Activated CD4-positive, alpha-beta T cell treated with anti-CD3 and anti-CD28 coated beads, Interleukin-2, amount 10 ng/mL, durations not matched to agents 24 days and 14 days (primary cell): ENCODE data around the gene PDX1. TPM values are rescaled to one million over a fixed set of nuclear protein-coding genes. Genes with fewer than 3 reads are reported as not detected.
A peak's percentile ranks its signal among the peaks of the same experiment; 100 is the strongest.

Experiments used
- DNase-seq: peaks from one replicate; pipeline ENCODE4 v3.0.0; 2022
- H3K27ac Mint-ChIP-seq: one replicate; pipeline ENCODE4 v1.8.0; 2022; ENCODE audit warnings: mild to moderate bottlenecking, mixed read lengths
- H3K27me3 Mint-ChIP-seq: one replicate; pipeline ENCODE4 v1.8.0; 2022; ENCODE audit warnings: mixed read lengths
- H3K36me3 Mint-ChIP-seq: one replicate; pipeline ENCODE4 v1.8.0; 2022; ENCODE audit warnings: low read depth, mild to moderate bottlenecking, mixed read lengths
- H3K4me1 Mint-ChIP-seq: one replicate; pipeline ENCODE4 v1.8.0; 2021; ENCODE audit warnings: mixed read lengths
- H3K4me3 Mint-ChIP-seq: one replicate; pipeline ENCODE4 v1.8.0; 2022; ENCODE audit warnings: mild to moderate bottlenecking, moderate library complexity, mixed read lengths
- H3K9me3 Mint-ChIP-seq: one replicate; pipeline ENCODE4 v1.8.0; 2021; ENCODE audit warnings: mixed read lengths
- intact Hi-C: fragments of 100-400 bp; cut with micrococcal nuclease; formaldehyde crosslinking; loops from one replicate; pipeline ENCODE4 v1.15.1; 2023
- total RNA-seq: library from RNA; stranded (reverse); gene quantifications from 2 replicates; pipeline ENCODE4 v1.2.3, GENCODE V29; 2022

The PDX1 gene
- total RNA-seq, 1 donor from 2014 or later: not detected

DNA sequence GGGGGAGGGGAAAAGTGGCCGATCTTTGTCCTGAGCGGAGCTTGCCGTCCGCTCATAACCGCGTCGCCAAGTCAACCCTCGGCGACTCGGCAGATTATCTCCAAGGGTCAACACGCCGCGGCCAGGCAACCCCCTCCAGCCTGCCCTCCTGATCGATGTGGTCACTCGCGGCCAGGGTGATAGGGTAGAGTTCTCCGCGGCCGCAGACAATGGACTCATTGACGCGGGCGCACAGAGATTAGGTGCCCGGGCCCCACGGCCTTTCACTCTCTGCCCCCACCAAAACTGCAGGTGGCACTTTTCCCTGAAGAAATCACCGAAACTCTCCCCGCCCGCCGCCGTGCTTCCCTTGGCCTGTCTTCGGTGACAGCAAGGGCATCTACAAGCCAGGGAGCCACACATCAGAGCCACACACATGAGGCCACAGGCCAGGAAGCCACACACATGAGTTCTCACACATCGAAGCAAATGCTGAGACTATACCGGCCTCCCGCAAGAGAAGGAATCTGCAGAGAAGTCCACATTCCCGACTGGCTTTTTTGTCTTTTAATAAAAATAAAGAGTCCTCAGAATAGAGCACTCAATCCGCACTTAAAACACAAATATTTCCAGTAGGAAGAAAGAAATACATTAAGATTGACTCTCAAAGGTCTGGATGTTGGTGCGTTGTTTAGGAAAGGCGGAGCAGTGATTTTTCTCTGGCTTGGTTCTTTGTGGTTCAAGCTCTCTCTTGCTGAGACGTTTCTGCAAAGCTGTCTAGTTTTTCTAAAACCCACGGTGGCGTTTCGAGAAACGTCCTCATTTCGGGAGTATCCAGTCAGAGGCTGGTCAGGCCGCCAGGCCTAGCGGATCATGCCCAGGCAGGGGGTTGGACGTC is 1.5 kb upstream of the PDX1 start:
- DNase-seq: no peak
- peaks cover 3% of the 10 kb centered on the region for H3K9me3 Mint-ChIP-seq
- peaks cover 12% of the 10 kb centered on the region for H3K4me1 Mint-ChIP-seq
- peak overlapping the region; percentile 79 for H3K27ac Mint-ChIP-seq
- H3K36me3 Mint-ChIP-seq: peaks cover 3% of the 10 kb centered on the region
- no peak overlapping the region for H3K4me3 Mint-ChIP-seq
- intact Hi-C loops: no loop called here
- H3K27me3 Mint-ChIP-seq: peaks cover 72% of the 10 kb centered on the region

DNA sequence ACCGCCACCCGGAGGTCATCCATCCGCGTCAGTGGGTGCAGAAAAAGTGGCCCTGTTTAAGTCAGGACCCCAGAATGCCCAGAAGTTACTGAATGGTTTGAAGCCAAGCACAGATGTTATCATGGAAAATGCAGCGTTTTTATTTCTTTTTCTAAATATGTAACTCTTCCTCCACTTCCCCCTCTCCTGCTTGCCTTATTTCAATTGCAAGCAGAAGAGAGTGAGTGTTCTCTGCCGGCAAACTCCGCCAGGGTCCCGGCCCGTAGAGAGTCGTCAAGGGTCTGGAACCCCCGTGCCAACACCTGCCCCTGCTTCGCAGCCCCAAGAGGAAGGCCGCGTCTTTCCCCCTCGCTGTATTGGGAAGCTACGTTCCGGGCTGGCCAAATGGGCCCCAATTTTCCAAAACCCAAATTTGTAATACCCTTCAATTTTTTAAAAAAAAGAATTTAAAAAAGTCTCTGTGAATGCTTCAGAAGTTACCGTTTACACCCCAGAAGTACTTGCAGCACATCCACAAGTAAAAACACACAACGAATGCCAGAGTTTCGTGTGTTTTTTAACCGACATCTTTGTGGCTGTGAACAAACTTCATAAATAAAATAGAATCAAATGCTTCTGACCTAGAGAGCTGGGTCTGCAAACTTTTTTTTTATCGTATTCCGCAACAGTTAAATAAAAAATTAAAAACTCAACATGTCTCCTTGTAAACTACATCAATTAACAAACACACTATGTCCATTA is 712 bp upstream of the PDX1 start:
- H3K27ac Mint-ChIP-seq: no peak overlapping the region
- peaks cover 12% of the 10 kb centered on the region for H3K4me1 Mint-ChIP-seq
- H3K27me3 Mint-ChIP-seq: peaks cover 74% of the 10 kb centered on the region
- DNase-seq: no peak
- H3K9me3 Mint-ChIP-seq: peaks cover 9% of the 10 kb centered on the region
- intact Hi-C loops: no loop called here
- H3K4me3 Mint-ChIP-seq: no peak overlapping the region
- peaks cover 3% of the 10 kb centered on the region for H3K36me3 Mint-ChIP-seq

DNA sequence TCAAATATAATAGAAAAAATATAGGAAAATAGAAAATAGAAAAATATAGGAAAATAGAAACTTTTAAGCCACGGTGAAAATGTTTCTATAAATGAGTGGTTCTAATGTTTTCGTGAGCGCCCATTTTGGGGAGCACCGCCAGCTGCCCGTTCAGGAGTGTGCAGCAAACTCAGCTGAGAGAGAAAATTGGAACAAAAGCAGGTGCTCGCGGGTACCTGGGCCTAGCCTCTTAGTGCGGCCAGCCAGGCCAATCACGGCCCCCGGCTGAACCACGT is 204 bp upstream of the PDX1 start:
- intact Hi-C loops: no loop called here
- peaks cover 3% of the 10 kb centered on the region for H3K36me3 Mint-ChIP-seq

DNA sequence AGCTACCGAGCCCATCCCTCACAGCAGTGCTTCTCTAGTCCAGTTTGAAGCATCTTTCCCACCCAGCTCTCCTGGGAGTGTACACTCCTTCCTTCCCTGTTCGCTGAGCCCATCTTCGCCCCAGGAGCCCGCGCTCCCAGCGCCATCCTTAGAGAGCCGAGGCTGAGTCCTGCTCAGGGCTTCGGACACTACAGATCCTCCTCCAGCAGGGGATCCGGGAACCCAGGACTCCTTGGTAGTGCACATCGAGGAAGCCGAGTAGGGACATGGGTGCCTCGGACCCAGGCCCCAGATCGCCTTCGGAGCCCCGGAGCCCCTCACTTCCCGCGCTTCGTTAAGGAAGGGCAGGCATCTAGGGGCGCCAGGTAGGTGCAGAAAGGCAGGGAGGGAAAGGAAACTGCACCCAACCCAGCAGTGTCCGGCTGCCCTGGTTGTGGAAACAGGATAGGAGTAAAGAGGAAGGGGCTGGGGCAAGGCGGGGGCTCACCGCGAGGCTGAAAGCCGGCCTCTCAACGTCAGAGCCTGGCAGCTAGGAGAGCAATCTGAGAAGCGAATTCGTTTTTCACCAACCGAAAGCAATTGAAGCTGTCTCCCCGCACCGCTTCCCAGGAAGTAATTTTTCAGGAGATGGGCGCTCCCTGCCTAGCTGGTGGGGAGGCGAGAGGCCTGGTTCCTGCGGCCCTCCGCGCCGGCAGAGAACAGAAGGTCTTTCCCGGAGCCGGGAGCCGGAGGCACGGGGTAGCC is 1.0 kb downstream of the PDX1 start:
- peak overlapping the region; percentile 67 for H3K4me3 Mint-ChIP-seq
- DNase-seq: peak; percentile 69
- peak overlapping the region; percentile 72 for H3K27ac Mint-ChIP-seq
- H3K36me3 Mint-ChIP-seq: peaks cover 3% of the 10 kb centered on the region
- H3K27me3 Mint-ChIP-seq: peaks cover 77% of the 10 kb centered on the region
- H3K4me1 Mint-ChIP-seq: peaks cover 12% of the 10 kb centered on the region
- intact Hi-C loops: loop anchor here (10.0 kb wide), 1 partner anchor 96 kb away; no protein-coding TSS in a partner anchor
- peaks cover 9% of the 10 kb centered on the region for H3K9me3 Mint-ChIP-seq

More for the DNA sequence above, 204 bp upstream of the PDX1 start:
- no peak for DNase-seq
- no peak overlapping the region for H3K4me3 Mint-ChIP-seq
- peaks cover 75% of the 10 kb centered on the region for H3K27me3 Mint-ChIP-seq
- H3K9me3 Mint-ChIP-seq: peaks cover 9% of the 10 kb centered on the region
- H3K4me1 Mint-ChIP-seq: peaks cover 12% of the 10 kb centered on the region
- no peak overlapping the region for H3K27ac Mint-ChIP-seq

DNA sequence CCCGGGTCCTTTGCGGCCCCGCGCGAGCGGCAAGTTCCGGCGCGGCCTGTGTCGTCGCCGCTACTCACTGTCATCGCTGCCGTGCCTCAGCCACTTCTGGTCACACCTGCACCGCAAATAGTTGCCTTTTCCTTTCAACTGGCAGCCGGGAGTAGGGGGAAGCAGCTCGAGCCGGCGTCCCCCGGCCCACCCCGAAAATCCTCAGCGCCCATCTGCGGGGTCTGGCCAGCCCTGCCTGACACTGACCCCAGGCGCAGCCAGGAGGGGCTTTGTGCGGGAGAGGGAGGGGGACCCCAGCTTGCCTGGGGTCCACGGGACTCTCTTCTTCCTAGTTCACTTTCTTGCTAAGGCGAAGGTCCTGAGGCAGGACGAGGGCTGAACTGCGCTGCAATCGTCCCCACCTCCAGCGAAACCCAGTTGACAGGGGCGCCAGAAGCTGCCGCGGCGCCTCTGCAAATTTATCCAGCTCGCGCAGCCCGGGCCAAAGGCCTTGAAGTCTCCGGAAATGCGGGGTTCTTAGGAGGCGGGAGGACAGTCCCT is 1.7 kb downstream of the PDX1 start:
- peaks cover 12% of the 10 kb centered on the region for H3K4me1 Mint-ChIP-seq
- H3K9me3 Mint-ChIP-seq: peaks cover 9% of the 10 kb centered on the region
- intact Hi-C loops: loop anchor here (10.0 kb wide), 1 partner anchor 97 kb away; no protein-coding TSS in a partner anchor
- peaks cover 82% of the 10 kb centered on the region for H3K27me3 Mint-ChIP-seq
- no peak overlapping the region for H3K27ac Mint-ChIP-seq
- H3K36me3 Mint-ChIP-seq: peaks cover 3% of the 10 kb centered on the region
- DNase-seq: no peak
- H3K4me3 Mint-ChIP-seq: peak overlapping the region; percentile 67

DNA sequence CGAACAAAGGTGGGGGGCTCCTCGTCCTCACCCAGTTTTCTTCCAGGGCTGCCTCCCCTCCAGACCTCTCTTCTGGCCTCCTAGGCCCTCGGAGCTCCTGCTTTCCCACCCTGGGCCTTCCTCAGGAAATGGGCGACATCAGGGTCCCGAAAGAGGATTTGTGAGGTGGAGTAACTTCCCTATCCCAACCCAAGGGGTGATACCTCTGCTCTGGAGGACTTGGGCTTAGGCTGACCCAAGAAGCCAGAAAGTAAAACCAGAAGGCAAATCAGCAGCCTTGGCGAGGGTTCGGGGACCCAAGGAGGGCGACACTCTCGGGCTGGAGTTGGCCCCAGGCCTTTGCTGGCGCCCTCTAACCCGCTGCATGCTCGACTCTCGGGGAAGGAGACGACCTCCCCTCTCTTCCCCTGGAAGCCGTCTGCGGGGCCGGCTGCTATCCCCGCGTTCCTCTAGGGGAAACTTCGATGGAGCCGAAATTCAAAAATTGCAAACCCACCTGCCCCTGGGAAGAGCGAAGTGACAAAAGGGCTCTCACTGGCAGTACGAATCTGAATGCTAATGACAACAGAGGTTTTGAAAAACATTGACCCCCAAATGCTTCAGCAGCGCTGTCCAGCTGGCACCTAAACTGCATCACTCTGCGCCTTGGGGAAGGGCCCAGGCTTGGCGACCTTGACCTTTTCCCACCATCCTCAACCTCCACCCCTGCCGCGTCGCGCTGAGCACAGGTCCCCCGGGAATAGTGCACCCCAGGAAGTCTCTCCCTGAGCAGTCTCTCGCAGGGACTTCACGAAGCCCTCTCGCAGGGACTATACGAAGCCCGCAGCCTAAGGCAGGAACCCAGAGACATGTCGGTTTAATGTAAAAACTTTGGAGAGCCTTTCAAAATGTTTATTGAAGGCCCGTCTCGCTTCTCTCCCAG is 2.4 kb downstream of the PDX1 start:
- H3K36me3 Mint-ChIP-seq: peaks cover 3% of the 10 kb centered on the region
- H3K27me3 Mint-ChIP-seq: peaks cover 82% of the 10 kb centered on the region
- H3K4me1 Mint-ChIP-seq: peaks cover 15% of the 10 kb centered on the region

DNA sequence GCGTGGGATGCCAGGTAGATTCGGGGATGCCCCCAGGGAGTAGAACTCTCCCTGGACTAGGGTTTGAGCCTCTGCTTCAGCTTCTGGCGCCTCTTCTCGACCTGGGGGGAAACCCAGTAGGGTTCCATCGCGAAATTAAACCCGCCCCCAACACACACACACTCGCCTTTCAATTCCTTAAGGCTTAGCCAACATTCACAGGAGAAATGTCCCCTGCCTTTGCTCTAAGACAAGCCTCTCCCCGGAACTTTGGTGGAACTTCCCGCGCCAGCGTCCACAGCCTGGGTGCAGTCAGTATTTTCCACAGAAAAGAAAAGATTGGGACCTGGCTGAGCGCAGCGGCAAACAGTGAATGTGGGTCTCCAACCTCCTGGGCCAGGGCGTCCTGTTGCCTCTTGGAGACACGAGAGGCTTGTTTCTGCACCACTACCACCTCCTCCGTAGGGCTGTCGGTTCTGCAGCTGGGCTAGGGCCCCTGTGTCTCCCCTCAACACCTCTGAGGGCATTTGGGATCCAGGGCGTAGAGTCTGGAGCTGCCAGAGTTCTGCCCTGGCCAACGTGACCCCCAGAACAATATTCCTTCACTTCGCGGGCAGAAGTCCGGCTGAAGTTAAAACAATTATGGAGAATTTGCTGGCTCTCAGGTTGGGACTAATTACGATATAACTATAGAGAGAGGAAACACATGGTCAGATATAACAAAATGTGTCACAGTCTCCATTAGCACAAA is 3.2 kb downstream of the PDX1 start:
- no peak overlapping the region for H3K4me3 Mint-ChIP-seq
- H3K4me1 Mint-ChIP-seq: peaks cover 14% of the 10 kb centered on the region
- H3K27me3 Mint-ChIP-seq: peaks cover 84% of the 10 kb centered on the region
- H3K36me3 Mint-ChIP-seq: peaks cover 2% of the 10 kb centered on the region
- no peak for DNase-seq
- intact Hi-C loops: loop anchor here (1.0 to 10.0 kb wide), 3 partner anchors 44 to 132 kb away; no protein-coding TSS in a partner anchor
- peaks cover 9% of the 10 kb centered on the region for H3K9me3 Mint-ChIP-seq
- peak overlapping the region; percentile 54 for H3K27ac Mint-ChIP-seq

More for the DNA sequence above, 2.4 kb downstream of the PDX1 start:
- no peak overlapping the region for H3K27ac Mint-ChIP-seq
- intact Hi-C loops: loop anchor here (1.0 to 10.0 kb wide), 3 partner anchors 45 to 131 kb away; no protein-coding TSS in a partner anchor
- H3K4me3 Mint-ChIP-seq: no peak overlapping the region
- H3K9me3 Mint-ChIP-seq: peaks cover 9% of the 10 kb centered on the region
- DNase-seq: no peak

DNA sequence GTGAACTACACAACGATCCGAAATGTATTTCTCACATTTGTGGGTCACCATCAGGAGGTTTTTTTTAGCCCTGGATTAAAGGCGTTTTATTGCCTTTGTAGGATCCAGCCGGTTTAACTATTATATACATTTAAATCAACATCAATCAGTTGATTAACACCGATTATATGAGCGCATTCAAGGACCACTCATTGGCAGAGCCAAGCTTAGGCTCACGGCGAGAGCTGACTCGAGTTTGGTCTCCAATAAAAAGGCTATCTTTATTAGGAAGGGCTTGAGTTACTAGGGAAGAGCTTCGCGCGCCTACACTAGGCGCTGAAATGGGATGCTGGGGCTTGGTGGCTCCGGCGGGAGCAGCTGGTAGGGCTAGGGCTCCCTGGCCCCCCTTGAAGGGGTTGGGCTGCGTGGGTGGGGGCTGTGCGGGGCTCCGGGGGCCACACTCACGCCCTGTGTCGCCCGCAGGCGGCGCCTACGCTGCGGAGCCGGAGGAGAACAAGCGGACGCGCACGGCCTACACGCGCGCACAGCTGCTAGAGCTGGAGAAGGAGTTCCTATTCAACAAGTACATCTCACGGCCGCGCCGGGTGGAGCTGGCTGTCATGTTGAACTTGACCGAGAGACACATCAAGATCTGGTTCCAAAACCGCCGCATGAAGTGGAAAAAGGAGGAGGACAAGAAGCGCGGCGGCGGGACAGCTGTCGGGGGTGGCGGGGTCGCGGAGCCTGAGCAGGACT is 4.2 kb downstream of the PDX1 start:
- peaks cover 2% of the 10 kb centered on the region for H3K36me3 Mint-ChIP-seq
- intact Hi-C loops: loop anchor here (2.0 to 10.0 kb wide), 2 partner anchors 99 to 133 kb away; no protein-coding TSS in a partner anchor
- peaks cover 12% of the 10 kb centered on the region for H3K4me1 Mint-ChIP-seq
- H3K27ac Mint-ChIP-seq: peak overlapping the region; percentile 54
- no peak overlapping the region for H3K4me3 Mint-ChIP-seq
- peaks cover 82% of the 10 kb centered on the region for H3K27me3 Mint-ChIP-seq
- H3K9me3 Mint-ChIP-seq: peaks cover 5% of the 10 kb centered on the region
- DNase-seq: peak; percentile 64

DNA sequence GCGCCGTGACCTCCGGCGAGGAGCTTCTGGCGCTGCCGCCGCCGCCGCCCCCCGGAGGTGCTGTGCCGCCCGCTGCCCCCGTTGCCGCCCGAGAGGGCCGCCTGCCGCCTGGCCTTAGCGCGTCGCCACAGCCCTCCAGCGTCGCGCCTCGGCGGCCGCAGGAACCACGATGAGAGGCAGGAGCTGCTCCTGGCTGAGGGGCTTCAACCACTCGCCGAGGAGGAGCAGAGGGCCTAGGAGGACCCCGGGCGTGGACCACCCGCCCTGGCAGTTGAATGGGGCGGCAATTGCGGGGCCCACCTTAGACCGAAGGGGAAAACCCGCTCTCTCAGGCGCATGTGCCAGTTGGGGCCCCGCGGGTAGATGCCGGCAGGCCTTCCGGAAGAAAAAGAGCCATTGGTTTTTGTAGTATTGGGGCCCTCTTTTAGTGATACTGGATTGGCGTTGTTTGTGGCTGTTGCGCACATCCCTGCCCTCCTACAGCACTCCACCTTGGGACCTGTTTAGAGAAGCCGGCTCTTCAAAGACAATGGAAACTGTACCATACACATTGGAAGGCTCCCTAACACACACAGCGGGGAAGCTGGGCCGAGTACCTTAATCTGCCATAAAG is 4.8 kb downstream of the PDX1 start:
- intact Hi-C loops: loop anchor here (10.0 kb wide), 1 partner anchor 100 kb away; no protein-coding TSS in a partner anchor
- peaks cover 12% of the 10 kb centered on the region for H3K4me1 Mint-ChIP-seq
- H3K27ac Mint-ChIP-seq: no peak overlapping the region
- peaks cover 5% of the 10 kb centered on the region for H3K9me3 Mint-ChIP-seq
- H3K27me3 Mint-ChIP-seq: peaks cover 82% of the 10 kb centered on the region
- no peak for DNase-seq
- no peak overlapping the region for H3K4me3 Mint-ChIP-seq
- H3K36me3 Mint-ChIP-seq: peaks cover 2% of the 10 kb centered on the region

DNA sequence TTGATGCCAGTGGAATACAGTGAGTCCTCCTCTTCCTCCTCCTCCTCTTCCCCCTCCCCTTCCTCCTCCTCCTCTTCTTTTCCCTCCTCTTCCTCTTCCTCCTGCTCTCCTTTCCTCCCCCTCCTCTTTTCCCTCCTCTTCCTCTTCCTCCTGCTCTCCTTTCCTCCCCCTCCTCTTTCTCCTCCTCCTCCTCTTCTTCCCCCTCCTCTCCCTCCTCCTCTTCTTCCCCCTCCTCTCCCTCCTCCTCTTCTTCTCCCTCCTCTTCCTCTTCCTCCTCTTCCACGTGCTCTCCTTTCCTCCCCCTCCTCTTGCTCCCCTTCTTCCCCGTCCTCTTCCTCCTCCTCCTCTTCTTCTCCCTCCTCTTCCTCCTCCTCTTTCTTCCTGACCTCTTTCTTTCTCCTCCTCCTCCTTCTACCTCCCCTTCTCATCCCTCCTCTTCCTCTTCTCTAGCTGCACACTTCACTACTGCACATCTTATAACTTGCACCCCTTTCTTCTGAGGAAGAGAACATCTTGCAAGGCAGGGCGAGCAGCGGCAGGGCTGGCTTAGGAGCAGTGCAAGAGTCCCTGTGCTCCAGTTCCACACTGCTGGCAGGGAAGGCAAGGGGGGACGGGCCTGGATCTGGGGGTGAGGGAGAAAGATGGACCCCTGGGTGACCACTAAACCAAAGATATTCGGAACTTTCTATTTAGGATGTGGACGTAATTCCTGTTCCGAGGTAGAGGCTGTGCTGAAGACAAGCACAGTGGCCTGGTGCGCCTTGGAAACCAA is 5.6 kb downstream of the PDX1 start:
- no peak for DNase-seq
- peaks cover 12% of the 10 kb centered on the region for H3K4me1 Mint-ChIP-seq
- peaks cover 2% of the 10 kb centered on the region for H3K36me3 Mint-ChIP-seq
- H3K4me3 Mint-ChIP-seq: no peak overlapping the region
- H3K27me3 Mint-ChIP-seq: peaks cover 87% of the 10 kb centered on the region
- intact Hi-C loops: loop anchor here (10.0 kb wide), 1 partner anchor 101 kb away; no protein-coding TSS in a partner anchor
- peaks cover 5% of the 10 kb centered on the region for H3K9me3 Mint-ChIP-seq
- H3K27ac Mint-ChIP-seq: no peak overlapping the region
